ENCODE measurements around the gene CSF1.

DNA sequence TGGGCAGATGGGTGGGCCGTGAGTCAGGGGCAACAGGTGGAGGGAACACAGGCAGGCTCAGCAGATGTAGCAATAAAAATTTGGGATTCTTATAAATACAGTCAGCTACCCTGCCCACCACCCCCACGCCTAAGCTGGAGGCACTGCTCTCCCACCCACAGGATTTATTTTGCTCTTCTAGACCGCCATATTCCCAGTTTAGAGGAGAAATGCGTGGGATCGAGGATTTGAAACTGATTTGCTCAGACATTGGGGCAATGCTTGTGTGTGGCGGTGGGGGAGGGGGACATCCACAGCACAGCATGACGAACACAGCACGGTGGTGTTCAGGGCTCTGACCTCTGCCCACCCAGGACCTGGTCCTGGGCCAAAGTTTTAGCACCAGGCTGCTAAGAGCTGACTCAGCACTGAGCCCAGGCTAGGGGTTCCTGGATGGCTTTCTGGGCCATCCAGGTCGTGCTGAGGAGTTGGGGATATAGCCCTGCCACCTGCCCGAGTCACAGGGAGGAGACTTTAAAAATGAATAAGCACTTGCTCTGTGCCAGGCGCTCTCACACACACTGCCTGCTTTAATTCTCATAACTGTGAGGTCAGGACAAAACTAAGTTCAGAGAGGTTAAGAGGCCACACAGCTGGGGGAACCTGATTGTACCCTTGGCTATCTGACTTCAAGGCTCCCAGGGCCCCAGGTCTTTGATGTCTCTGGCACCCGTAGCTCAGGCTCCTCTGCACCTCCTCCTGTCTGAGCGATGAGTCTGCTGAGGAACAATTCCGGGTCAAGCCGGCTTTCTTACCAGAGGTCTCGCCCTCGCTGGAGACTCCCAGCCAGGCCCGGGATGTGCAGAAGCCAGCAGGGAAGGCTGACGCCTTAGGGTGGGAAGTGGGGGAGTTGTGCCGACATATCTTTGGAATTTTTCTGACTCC lies 29.4 kb upstream of the CSF1 start:
- TF ChIP-seq, protein P1, sequence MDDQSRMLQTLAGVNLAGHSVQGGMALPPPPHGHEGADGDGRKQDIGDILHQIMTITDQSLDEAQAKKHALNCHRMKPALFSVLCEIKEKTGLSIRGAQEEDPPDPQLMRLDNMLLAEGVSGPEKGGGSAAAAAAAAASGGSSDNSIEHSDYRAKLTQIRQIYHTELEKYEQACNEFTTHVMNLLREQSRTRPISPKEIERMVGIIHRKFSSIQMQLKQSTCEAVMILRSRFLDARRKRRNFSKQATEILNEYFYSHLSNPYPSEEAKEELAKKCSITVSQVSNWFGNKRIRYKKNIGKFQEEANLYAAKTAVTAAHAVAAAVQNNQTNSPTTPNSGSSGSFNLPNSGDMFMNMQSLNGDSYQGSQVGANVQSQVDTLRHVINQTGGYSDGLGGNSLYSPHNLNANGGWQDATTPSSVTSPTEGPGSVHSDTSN (IDR thresholded peaks at IDR 0.05): no peak
- TF ChIP-seq, protein P2, sequence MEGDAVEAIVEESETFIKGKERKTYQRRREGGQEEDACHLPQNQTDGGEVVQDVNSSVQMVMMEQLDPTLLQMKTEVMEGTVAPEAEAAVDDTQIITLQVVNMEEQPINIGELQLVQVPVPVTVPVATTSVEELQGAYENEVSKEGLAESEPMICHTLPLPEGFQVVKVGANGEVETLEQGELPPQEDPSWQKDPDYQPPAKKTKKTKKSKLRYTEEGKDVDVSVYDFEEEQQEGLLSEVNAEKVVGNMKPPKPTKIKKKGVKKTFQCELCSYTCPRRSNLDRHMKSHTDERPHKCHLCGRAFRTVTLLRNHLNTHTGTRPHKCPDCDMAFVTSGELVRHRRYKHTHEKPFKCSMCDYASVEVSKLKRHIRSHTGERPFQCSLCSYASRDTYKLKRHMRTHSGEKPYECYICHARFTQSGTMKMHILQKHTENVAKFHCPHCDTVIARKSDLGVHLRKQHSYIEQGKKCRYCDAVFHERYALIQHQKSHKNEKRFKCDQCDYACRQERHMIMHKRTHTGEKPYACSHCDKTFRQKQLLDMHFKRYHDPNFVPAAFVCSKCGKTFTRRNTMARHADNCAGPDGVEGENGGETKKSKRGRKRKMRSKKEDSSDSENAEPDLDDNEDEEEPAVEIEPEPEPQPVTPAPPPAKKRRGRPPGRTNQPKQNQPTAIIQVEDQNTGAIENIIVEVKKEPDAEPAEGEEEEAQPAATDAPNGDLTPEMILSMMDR (IDR thresholded peaks at IDR 0.05): no peak
- TF ChIP-seq NFE2L2 (conservative IDR thresholded peaks at IDR 0.05; ENCODE audit: low read length) (no peak), MYC (IDR thresholded peaks at IDR 0.05; ENCODE audit: borderline replicate concordance, low read length) (no peak), SMC3 (IDR thresholded peaks at IDR 0.05) (no peak)

Measured in A549 (cell line).